HCT116 (cell line): ENCODE results near the gene PADI3. TPM values are rescaled to one million over a fixed set of nuclear protein-coding genes. Genes with fewer than 3 reads are reported as not detected.

Experiments
- ATAC-seq: fragments of 200-7000 bp; cut with Tn5 transposase; 2 replicates; pipeline ENCODE4 v1.9.1; 2020; ENCODE audit warnings: mild to moderate bottlenecking, moderate library complexity
- BruUV-seq: library from RNA; stranded (reverse); fragments of 400-500 nt; replicated peaks from 2 replicates; lab custom pipeline; 2021; lab: Mats Ljungman, UMichigan
- CTCF ChIA-PET: fragments of 300-600 bp; sonication (Branson Sonifier 250); formaldehyde crosslinking; loops from one replicate; lab custom pipeline; 2021; ENCODE audit warnings: antibody characterized with exemption; lab: Charles Lee
- POLR2A ChIA-PET: fragments of 300-600, 350-600 bp; sonication (Branson Sonifier 250); formaldehyde crosslinking; loops from one replicate; lab custom pipeline; 2021; ENCODE audit warnings: antibody characterized with exemption; lab: Charles Lee
- RAD21 ChIA-PET, 2 experiments: fragments of 300-600 bp; sonication (Branson Sonifier 250); formaldehyde crosslinking; loops; one replicate each; lab custom pipeline; 2023; ENCODE audit warnings: low total read pairs in 2 of 2; ENCODE audit not compliant: uncharacterized antibody in 2 of 2, unreplicated experiment in 2 of 2, low non-redundant PET in 1 of 2; lab: Charles Lee
- DNase-seq: peaks from one replicate; pipeline ENCODE4 v3.0.0-alpha.2; 2010; ENCODE audit warnings: low read depth, low spot score
- H2AFZ ChIP-seq: fragments of 200-600 bp; shearing (Covaris generic), sonication (generic); 2 replicates; pipeline ENCODE4 v1.6.1; 2017; ENCODE audit warnings: low read depth, mixed run types, mixed read lengths, antibody characterized with exemption, low read length; ENCODE audit not compliant: poor library complexity, severe bottlenecking
- H3K27ac ChIP-seq: 2 replicates; pipeline ENCODE4 v1.5.1; 2012; ENCODE audit warnings: low read depth, low read length
- H3K27me3 ChIP-seq: fragments of 200-600 bp; sonication (generic); 2 replicates; pipeline ENCODE4 v1.6.1; 2016; ENCODE audit warnings: mixed run types, low read length, mixed read lengths; ENCODE audit not compliant: insufficient read depth
- H3K36me3 ChIP-seq, 2 experiments: fragments of 200-500 bp in 1 of 2; fragments of 200-600 bp in 1 of 2; sonication (Bioruptor generic) in 1 of 2; sonication (generic) in 1 of 2; 2 replicates each; pipeline versions ENCODE4 v1.5.1 to v1.6.1; 2014 to 2016; ENCODE audit warnings: low read length in 2 of 2, inconsistent platforms in 1 of 2, mixed read lengths in 1 of 2, mixed run types in 1 of 2; ENCODE audit not compliant: insufficient read depth in 2 of 2, control insufficient read depth in 1 of 2
- H3K4me1 ChIP-seq, 2 experiments: fragments of 200-600 bp in 1 of 2; sonication (generic) in 1 of 2; 2 replicates each; pipeline versions ENCODE4 v1.5.1 to v1.6.1; 2012 to 2017; ENCODE audit warnings: low read length in 2 of 2, inconsistent platforms in 1 of 2, mild to moderate bottlenecking in 1 of 2, mixed read lengths in 1 of 2, mixed run types in 1 of 2, moderate library complexity in 1 of 2; ENCODE audit not compliant: insufficient read depth in 2 of 2, control insufficient read depth in 1 of 2
- H3K4me2 ChIP-seq: fragments of 200-600 bp; sonication (generic); 2 replicates; pipeline ENCODE4 v1.6.1; 2017; ENCODE audit warnings: mixed run types, low read length, mixed read lengths
- H3K4me3 ChIP-seq, 2 experiments: fragments of 200-600 bp in 1 of 2; sonication (generic) in 1 of 2; replicated peaks in 1 of 2; 2 replicates each; pipeline ENCODE4 v1.5.1; 2011 to 2016; ENCODE audit warnings: low read length in 2 of 2, control low read depth in 1 of 2, low read depth in 1 of 2, mild to moderate bottlenecking in 1 of 2, mixed read lengths in 1 of 2, mixed run types in 1 of 2
- H3K79me2 ChIP-seq: fragments of 200-600 bp; sonication (generic); 2 replicates; pipeline ENCODE4 v1.6.1; 2017; ENCODE audit warnings: mild to moderate bottlenecking, mixed run types, low read length, moderate library complexity, mixed read lengths; ENCODE audit not compliant: insufficient read depth
- H3K9ac ChIP-seq: fragments of 200-600 bp; sonication (generic); 2 replicates; pipeline ENCODE4 v1.6.1; 2016; ENCODE audit warnings: low read length, mixed read lengths
- H3K9me2 ChIP-seq: fragments of 200-600 bp; sonication (generic), shearing (Covaris generic); 2 replicates; pipeline ENCODE4 v1.6.1; 2017; ENCODE audit warnings: mixed run types, mild to moderate bottlenecking, moderate library complexity; ENCODE audit not compliant: insufficient read depth
- H3K9me3 ChIP-seq, 2 experiments: fragments of 200-500 bp in 1 of 2; fragments of 200-600 bp in 1 of 2; sonication (Bioruptor generic) in 1 of 2; sonication (generic) in 1 of 2; 2 replicates each; pipeline ENCODE4 v1.6.1; 2014 to 2017; ENCODE audit warnings: low read length in 2 of 2, mixed read lengths in 2 of 2, inconsistent platforms in 1 of 2, low read depth in 1 of 2, mild to moderate bottlenecking in 1 of 2, mixed run types in 1 of 2, moderate library complexity in 1 of 2; ENCODE audit not compliant: control insufficient read depth in 1 of 2, insufficient read depth in 1 of 2
- H4K20me1 ChIP-seq: fragments of 200-600 bp; sonication (generic), shearing (Covaris generic); 2 replicates; pipeline ENCODE4 v1.6.1; 2017; ENCODE audit warnings: mixed run types, mild to moderate bottlenecking, moderate library complexity; ENCODE audit not compliant: insufficient read depth
- CBX3 ChIP-seq: IDR thresholded peaks from 2 replicates; pipeline ENCODE4 v1.6.1; 2012; ENCODE audit warnings: low read depth
- CEBPB ChIP-seq: IDR thresholded peaks from 2 replicates; pipeline ENCODE4 v1.6.1; 2012; ENCODE audit warnings: low read depth
- EGR1 ChIP-seq: IDR thresholded peaks from 2 replicates; pipeline ENCODE4 v1.6.1; 2012; ENCODE audit warnings: low read depth
- EZH2phosphoT487 ChIP-seq: fragments of 200-600 bp; IDR thresholded peaks from 2 replicates; pipeline ENCODE4 v1.6.1; 2018; ENCODE audit warnings: antibody characterized with exemption, borderline replicate concordance
- RAD21 ChIP-seq: IDR thresholded peaks from 2 replicates; pipeline ENCODE4 v1.6.1; 2012; ENCODE audit warnings: low read depth, mild to moderate bottlenecking
- SP1 ChIP-seq: IDR thresholded peaks from 2 replicates; pipeline ENCODE4 v1.6.1; 2012; ENCODE audit warnings: low read depth
- TCF7L2 ChIP-seq: IDR thresholded peaks from 2 replicates; pipeline ENCODE4 v1.7.0; 2011; ENCODE audit warnings: borderline replicate concordance, inconsistent platforms; ENCODE audit not compliant: insufficient read depth, insufficient read length; ENCODE audit errors: extremely low read depth
- ZFX ChIP-seq: fragments of 450-650 bp; IDR thresholded peaks from 2 replicates; pipeline ENCODE4 v1.6.1; 2017
- ZNF274 ChIP-seq: fragments of 200-500 bp; sonication (Bioruptor generic); IDR thresholded peaks from 2 replicates; pipeline ENCODE4 v1.6.1; 2014; ENCODE audit warnings: mild to moderate bottlenecking, low read depth, low read length, inconsistent platforms
- intact Hi-C: fragments of 100-400 bp; cut with micrococcal nuclease; formaldehyde crosslinking; loops from 2 replicates; pipeline ENCODE4 v1.10.0; 2022
- total RNA-seq: library from RNA; stranded (reverse); gene quantifications from one replicate; pipeline ENCODE4 v1.2.1, GENCODE V29; 2021; ENCODE audit not compliant: unreplicated experiment
- TF ChIP-seq, protein P1 (sequence below): IDR thresholded peaks from 2 replicates; pipeline ENCODE4 v1.6.1; 2012
- TF ChIP-seq, protein P2 (sequence below): IDR thresholded peaks from 2 replicates; pipeline ENCODE4 v1.6.1; 2012

Gene PADI3
- total RNA-seq, 1 experiment from 2014 or later = 0.93 TPM

DNA sequence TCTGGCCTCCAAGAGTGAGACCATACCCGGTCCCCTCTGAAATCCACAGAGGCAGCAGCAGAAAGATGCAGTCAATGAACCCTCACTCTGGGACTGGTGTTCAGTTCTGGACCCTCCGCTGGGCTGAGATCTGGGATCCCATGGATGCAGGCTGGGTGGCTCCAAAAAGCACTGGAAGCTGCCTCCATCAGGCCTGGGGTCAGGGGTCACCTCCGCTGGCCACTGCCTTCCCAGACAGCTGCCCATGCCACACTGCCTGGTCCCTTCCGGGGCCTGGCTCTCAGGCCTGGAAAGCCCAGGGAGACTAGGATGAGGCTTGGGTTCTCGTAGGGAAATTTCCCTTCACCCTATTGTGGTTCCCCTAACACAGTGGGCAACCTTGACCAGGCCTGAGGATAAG lies 37.7 kb downstream of the PADI3 start (continued):
- no peak for TF ChIP-seq TCF7L2
- TF ChIP-seq RAD21 = no peak
- no peak for TF ChIP-seq EZH2phosphoT487
- TF ChIP-seq CBX3 = no peak
- TF ChIP-seq, protein P1, sequence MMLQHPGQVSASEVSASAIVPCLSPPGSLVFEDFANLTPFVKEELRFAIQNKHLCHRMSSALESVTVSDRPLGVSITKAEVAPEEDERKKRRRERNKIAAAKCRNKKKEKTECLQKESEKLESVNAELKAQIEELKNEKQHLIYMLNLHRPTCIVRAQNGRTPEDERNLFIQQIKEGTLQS = no peak
- TF ChIP-seq ZNF274 = no peak

DNA sequence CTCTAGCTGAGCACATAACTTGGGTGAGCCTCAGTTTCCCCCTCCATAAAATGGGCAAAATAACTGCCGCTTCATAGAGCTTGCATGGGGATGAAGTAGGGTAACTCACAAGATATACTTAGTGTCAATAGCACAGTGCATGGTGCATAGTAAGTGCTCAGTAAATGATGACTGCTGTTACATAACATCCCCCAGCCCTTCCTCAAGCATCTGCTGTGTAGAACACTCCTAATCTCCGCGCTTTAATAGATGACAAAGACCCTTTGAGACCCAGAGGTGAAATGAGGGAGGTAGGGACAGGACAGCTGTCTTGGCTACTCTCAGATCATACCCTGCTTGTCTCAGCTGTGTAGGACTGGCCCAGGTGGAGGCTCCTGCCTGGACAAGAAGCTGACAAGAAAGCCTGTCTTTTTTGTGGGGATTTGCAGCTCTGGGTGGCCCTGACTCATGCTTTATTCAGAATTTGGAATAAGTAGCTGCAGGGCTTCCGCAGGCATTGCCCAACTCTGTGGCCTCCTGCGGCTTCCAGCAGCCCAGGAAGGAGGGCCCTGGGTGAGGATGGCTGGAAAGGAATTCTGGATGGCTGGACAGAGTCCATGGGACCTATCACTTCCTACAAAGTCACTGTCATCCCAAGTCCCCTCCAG lies 38.4 kb downstream of the PADI3 start:
- Histone ChIP-seq H3K79me2 (no peaks in the 10 kb centered on the region), H3K27ac (no peak overlapping the region), H3K27me3 (no peaks in the 10 kb centered on the region; the same call in 1 of the 2 replicates), H3K4me1 (peaks cover 7 to 15% of the 10 kb centered on the region in 2 experiments), H3K36me3 (no peaks in the 10 kb centered on the region)
- CTCF ChIA-PET = no interaction called here
- TF ChIP-seq CEBPB (peak; percentile 91), SP1 (no peak)
- TF ChIP-seq, all 23 proteins: peak for 1
- POLR2A ChIA-PET = no interaction called here
- DNase-seq = no peak
- Histone ChIP-seq H4K20me1 (no peaks in the 10 kb centered on the region), H3K9ac (no peak overlapping the region), H2AFZ (no peak overlapping the region), H3K4me3 (no peak overlapping the region), H3K9me3 (no peaks in the 10 kb centered on the region), H3K9me2 (no peaks in the 10 kb centered on the region), H3K4me2 (peak overlapping the region; percentile 13; the same call in 1 of the 2 replicates)
- no TSS peak for BruUV-seq
- RAD21 ChIA-PET = no interaction called here
- intact Hi-C loops = no loop called here
- peak; percentile 61 for ATAC-seq

DNA sequence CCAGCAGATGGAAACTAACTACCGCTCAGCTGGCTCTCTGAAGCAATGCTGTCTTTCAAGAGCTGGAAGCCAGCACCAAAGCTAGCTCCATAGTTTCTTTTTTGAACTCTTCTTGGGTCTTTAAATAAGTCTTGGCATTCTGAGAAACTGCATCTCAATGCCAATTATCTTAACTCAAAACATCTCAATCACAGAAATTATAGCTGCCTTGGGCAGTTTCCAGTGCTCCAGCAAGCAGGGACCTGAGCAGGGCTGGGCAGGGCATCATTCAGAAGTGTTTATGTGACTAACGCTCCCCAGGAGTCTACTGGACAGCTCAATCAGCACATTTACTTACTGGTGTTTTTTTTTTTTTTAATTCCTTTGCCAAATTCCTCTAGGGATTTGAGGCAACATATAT lies 40.8 kb downstream of the PADI3 start:
- H3K9me2 ChIP-seq = no peaks in the 10 kb centered on the region
- no peak overlapping the region for H3K4me2 ChIP-seq
- ChIA-PET POLR2A (no interaction called here), CTCF (interaction anchor here (0.9 kb wide), 1 partner anchor 16 kb away, joined by 3 read pairs; no protein-coding TSS in a partner anchor), RAD21 (no interaction called here)
- H3K27ac ChIP-seq = no peak overlapping the region
- intact Hi-C loops = no loop called here
- no peaks in the 10 kb centered on the region for H3K9me3 ChIP-seq
- TF ChIP-seq, protein P2, sequence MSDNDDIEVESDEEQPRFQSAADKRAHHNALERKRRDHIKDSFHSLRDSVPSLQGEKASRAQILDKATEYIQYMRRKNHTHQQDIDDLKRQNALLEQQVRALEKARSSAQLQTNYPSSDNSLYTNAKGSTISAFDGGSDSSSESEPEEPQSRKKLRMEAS = no peak
- TF ChIP-seq RAD21 = no peak
- no peak for TF ChIP-seq EGR1
- TF ChIP-seq ZFX = no peak
- H3K36me3 ChIP-seq = no peaks in the 10 kb centered on the region
- no peaks in the 10 kb centered on the region for H3K79me2 ChIP-seq
- H3K4me3 ChIP-seq = no peak overlapping the region
- no peaks in the 10 kb centered on the region; the same call in 1 of the 2 replicates for H3K27me3 ChIP-seq
- no peak for DNase-seq
- H2AFZ ChIP-seq = no peak overlapping the region
- H3K4me1 ChIP-seq = peaks cover 10 to 19% of the 10 kb centered on the region in 2 experiments
- BruUV-seq = no TSS peak
- no peak overlapping the region for H3K9ac ChIP-seq
- no peak for ATAC-seq
- no peaks in the 10 kb centered on the region for H4K20me1 ChIP-seq
